ENCODE data around the gene FETUB. TPM values are rescaled to one million over a fixed set of nuclear protein-coding genes. Genes with fewer than 3 reads are reported as not detected.
A peak's percentile ranks its signal among the peaks of the same experiment; 100 is the strongest.

Gene FETUB
- total RNA-seq, 1 donor from 2014 or later, result not detected

DNA sequence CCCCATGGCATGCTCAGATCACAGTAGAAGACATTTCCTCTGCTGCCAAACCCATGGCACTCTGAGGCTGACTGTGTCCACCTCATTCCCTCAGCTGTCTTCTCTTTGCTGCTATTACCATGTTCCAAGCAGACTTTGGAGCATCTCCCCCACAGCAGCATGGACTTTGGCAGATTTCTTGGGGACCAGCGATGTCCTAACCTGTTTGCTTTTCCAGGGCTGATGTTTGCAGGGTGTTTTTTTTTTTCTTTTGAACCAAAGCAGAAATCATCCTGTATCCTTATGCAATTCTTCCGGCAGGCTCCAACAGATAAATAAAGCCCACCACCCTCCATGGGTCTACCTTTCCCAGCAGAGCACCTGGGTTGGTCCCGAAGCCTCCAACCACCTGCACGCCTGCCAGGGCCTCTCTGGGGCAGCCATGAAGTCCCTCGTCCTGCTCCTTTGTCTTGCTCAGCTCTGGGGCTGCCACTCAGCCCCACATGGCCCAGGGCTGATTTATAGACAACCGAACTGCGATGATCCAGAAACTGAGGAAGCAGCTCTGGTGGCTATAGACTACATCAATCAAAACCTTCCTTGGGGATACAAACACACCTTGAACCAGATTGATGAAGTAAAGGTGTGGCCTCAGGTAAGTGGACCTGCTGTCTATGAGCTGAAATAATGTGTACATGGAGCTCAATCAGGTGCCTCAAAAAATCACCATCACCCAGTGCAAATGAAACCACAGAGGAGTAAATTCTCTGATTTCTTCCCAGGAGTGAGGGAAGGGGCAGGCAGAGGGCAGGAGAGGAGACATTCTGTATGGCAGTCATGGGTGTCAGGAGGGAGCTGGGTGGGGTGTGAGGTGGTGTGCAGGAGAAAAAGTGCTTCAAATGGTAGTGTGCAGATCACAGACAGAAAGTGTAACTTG, 27.2 kb upstream of the FETUB start, which contains the start of gene AHSG:
TSS of gene AHSG (plus strand) at position 340 of the 916 bp plus-strand sequence. CDS start at position 422, 82 bp downstream.
- DNase-seq (ENCODE audit: low read depth in 2 of 2), result no peak

DNA sequence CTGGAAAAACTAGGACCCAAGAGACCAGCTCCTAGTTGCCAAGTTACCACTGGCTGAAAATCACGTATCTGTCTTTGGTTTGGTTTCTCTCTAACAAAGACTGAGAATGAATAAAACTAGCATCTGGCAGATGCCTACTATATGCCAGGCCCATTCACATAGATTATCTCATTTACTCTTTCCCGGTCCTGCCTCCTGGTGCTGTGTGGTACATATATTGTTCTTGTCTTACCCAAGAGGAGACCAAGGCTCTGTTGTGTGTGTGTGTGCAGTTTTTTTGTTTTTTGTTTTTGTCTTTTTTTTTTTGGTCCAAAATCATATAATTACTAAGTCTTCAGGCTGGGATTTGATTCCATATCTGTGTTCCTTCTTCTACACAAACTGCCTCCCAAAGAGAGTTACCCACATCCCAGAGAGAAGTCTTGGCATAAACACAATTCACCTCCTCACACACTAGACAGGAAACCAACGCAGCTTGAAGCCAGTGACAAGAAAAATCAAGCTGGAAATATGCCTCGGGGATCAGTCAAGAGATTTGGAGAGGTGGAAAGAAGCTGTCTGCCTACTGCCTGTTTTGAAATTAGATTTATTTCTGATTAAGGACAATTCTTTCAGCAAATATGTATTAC, 26.4 kb upstream of the FETUB start:
- peak in 1 of 2 donors; percentile 24 for DNase-seq (ENCODE audit: low read depth in 2 of 2)

DNA sequence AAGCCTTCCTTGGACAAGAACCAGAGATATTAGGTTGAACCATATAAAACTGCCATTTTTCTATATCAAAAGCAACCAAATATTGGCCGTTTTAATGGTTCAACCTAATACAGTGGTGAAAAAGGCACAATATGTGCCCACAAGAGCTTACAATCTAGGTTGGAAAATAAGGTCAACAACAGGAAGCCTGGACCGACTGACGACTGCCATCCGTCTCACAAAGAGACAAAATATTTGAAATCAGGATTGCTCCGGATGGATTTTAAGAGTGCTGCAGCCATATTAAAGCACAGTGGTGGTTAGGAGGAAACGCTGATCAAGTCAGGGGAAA, 26.0 kb upstream of the FETUB start:
- DNase-seq (ENCODE audit: low read depth in 2 of 2), result peak; percentile 7 to 49

DNA sequence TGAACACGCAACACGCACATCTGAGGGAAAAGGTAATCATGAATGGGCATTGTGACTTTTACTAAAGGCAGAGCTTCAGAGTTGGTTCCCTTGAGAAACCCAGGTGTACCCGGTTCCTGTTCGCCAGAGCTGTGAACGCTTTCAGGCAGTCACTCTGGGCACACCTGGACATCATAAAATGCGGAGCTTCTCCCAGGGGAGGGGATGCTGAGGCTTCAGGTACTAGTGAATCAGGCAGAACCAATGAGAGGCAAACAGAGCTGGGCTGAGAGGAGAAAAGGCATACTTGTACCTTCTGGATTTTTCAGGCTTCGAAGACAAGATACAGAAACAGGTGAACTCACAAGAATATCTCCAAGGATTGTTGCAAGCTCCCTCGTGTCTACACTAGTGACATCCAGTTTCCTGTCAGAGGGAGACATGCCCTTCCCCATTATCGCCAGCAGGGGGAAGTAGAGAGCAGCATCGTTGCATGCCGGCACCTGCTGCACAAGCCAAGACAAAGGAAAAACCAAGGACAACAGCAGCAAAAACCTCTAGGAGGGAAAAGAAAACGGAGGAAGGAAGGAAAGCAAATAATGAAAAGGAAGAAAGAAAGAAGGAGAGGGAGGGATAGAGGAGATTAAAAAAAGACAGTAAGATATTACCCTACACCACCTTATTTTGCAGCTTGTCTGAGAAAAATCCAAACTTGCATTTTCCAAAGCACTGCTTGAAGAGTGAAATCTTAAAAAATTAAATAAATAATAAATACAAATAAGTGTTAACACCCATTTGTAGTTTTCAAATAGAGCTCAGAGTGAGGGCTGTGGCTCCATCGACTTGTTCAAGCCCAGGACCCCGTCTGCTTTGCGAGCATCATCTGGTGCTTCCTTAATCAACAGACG, 25.4 kb upstream of the FETUB start:
- peak; percentile 73 for DNase-seq (ENCODE audit: low read depth in 2 of 2)

DNA sequence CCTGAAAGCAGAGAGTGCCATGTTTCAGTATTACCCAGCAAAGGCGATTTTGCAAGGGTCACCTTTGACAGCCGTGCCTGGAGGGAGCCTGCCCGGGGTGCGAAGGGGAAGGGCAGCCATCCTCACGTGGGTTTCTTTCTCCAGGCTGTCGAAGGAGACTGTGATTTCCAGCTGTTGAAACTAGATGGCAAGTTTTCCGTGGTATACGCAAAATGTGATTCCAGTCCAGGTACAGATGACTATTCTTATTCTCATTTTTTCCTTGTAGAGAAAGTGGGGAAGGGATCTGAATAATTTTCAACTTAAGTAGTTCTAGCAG, 23.9 kb upstream of the FETUB start:
- no peak for DNase-seq (ENCODE audit: low read depth in 2 of 2)

DNA sequence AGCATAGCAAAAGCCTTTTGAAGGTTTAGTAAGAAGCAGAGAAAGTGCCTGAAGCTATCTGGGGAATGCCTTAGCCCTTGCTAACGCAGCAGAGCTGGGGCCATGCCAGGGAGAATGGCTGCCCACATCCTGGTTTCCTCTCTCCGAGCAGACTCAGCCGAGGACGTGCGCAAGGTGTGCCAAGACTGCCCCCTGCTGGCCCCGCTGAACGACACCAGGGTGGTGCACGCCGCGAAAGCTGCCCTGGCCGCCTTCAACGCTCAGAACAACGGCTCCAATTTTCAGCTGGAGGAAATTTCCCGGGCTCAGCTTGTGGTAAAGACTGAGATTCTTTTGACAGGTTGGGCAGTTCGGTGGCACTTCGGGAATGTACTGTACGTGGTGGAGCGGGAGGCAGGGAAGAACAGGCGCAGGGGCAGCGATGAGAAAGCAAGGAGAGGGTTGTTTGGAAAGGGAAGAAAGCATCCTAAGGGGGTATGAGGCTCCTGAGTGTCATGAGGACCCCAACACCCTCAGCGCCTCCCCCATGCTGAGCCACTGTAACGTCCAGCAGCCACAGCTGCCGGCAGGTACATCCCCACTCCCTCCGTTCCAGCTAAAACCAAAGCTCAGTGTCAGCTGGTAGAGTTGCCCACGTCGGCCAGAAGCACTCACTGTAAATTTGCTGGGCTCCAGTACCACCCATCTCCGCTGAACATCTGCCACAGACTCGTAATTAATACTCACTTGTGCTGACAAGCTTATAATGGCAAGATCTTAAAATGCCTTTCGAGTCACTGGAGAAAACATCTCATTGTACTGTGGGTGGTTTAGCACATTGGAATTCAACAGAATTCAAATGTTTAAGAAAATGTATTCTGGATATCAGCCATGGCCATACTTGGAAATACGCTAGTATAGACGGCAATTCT, 22.9 kb upstream of the FETUB start:
- DNase-seq (ENCODE audit: low read depth in 2 of 2), result peak; percentile 82 to 84

DNA sequence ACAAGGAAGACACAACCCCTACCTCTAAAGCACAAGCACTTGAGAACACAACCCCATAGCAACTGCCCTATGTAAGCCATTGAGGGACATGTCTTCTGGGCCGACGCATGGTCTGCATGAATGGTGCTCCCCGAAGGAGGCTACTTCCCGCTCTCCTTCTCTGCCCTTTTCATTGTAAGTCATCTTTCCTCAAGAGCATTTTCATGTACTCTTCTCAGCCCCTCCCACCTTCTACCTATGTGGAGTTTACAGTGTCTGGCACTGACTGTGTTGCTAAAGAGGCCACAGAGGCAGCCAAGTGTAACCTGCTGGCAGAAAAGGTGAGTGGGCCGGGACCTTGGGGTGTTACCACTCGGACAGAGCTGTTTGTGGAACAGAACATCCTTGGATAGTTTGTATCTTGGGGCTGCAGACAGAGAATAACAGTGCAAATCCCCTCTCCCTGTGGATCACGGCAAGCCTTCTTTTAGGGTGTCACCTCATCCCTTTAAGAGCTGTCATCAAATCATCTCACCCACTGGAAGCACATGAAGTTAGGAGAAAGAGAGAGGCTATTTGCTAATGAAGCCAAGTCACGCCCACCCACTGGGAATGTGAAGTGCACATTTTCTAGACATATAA, 21.8 kb upstream of the FETUB start:
- no peak for DNase-seq (ENCODE audit: low read depth in 2 of 2)

DNA sequence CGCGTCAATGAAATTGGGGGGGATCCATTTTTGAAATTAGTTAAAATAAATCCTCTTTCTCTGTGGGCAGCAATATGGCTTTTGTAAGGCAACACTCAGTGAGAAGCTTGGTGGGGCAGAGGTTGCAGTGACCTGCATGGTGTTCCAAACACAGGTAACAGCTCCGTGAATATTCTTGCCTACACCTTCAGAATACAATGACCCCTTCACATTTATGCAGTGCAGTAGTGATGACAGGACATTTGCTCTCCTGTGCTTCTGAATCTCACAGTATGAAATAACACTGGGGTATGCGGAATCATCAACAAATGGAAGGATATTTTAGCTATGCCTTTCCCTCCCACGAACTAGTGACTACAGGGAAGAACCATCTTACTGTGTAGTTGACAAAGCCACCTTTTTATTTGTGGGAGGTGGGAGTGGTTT, 20.4 kb upstream of the FETUB start:
- DNase-seq (ENCODE audit: low read depth in 2 of 2), result no peak

DNA sequence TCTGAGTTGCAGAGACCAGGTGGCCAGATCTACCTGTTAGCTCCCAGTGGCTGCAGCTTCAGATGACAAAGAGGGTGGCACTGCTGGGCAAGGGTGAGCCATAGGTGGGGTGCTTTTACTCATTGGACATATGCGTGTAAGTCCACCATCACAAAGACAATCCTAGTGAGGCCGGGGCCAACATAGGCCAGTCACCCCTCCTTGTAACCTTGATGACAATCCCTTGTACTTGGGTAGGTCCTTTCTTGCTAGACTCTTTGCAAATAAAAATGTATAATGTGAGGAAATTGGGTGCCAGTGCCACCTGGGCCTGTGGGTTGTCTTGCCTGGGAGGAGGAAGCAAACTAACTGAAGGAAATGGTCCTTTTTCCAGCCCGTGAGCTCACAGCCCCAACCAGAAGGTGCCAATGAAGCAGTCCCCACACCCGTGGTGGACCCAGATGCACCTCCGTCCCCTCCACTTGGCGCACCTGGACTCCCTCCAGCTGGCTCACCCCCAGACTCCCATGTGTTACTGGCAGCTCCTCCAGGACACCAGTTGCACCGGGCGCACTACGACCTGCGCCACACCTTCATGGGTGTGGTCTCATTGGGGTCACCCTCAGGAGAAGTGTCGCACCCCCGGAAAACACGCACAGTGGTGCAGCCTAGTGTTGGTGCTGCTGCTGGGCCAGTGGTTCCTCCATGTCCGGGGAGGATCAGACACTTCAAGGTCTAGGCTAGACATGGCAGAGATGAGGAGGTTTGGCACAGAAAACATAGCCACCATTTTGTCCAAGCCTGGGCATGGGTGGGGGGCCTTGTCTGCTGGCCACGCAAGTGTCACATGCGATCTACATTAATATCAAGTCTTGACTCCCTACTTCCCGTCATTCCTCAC, 19.7 kb upstream of the FETUB start:
- DNase-seq (ENCODE audit: low read depth in 2 of 2), result no peak

DNA sequence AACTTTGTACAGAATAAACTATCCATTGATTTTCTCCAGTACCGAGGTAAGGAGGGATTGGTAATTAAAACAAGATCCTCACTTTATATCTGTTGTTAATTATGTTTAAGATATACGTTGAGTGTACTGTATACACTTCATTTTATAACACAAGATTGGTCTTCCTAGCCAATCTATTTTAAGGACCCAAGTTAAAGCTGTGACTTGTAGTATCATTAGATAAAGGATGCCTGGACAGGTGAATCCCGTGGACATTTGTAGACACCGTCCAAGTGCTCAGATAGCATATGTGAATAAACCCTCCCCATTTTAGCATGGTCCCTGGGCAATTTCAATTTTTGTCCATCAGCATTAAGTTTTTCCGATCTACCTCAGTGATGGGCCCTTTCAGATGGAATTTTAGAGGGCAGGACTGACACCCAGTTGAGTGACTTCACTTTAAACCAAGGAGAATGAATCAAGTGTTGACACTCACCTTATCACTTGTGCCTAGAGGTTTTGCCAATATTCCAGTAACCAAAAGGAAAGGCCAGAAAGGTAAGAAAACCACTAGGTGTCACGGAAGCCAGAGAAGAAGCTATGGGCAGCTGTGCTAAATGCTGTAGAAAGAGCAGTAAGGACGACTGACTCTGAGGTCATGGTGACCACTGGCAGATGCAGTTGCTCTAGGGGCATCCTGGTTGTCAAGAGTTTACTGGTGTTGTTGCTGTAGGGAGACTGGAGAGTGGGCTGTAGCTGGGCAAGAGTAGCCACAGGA, 18.1 kb upstream of the FETUB start:
- DNase-seq (ENCODE audit: low read depth in 2 of 2), result no peak

DNA sequence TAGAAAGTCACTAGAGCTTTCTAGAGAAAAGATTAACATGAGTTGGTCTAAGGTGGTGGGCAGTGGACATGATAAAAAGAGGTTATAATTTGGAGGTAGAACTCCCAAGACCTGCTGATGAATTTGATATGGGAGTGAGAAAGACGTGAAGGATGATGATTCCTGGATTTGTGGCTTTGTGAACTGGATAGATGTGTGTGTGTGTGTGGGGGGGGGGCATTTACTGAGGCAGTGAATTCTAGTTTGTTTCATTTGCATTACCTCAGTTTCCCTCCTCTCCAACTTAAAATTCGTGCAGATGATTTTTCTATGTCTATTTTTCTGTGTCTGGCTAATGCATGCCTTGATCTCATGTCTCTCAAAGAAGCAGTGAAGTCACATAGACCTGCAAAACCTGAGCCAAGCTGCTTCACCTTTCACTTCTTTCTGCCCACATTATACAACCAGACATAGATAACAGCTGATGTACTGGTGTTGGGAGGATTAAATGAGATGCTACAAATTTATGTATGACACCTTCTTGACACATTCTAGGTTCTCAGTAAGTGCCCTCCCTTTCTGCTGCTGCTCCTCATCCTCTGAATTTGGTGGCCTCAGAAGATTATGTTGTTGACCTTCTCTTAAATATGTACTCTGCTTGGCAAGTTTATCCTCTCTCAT, 17.4 kb upstream of the FETUB start:
- DNase-seq (ENCODE audit: low read depth in 2 of 2), result no peak

DNA sequence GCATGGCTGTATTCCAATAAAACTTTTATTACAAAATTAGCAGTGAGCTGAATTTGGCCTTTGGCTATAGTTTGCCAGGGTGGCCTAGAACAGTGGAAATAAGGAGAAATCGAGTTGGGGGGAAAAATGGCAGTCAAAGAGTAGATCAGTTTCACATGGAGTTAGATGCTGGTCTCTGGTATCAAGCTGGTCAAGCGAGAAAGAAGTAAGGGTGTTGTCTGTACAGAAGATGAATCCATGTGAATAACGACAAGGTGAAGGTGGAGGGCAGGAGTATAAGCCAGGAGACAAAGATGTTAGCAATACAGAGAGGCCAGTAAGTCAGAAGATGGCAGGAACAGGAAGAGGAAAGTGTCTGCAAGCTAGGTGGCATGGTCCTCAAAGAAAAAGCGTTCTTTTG, 15.6 kb upstream of the FETUB start:
- DNase-seq (ENCODE audit: low read depth in 2 of 2), result no peak

DNA sequence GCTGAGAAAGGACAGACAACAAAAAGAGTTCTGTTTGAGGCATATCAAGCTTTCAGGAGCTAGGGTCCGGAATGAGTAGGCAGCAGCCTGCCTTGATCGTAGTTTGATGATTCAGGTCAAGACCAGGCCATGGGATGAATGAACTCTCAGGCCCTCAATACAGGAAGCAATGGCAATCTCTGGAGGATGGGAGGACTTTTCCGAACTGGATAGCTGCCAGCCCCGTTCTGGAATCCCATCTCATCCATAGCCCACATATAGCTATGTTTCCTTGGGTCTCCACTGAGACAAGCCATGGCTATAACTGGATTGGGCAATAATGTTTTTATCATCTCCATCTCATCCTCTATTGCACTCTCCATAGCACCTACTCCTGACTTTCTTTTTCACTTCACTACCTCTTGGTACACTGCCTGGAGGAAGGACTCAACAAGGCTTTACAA, 14.6 kb upstream of the FETUB start:
- DNase-seq (ENCODE audit: low read depth in 2 of 2), result no peak

DNA sequence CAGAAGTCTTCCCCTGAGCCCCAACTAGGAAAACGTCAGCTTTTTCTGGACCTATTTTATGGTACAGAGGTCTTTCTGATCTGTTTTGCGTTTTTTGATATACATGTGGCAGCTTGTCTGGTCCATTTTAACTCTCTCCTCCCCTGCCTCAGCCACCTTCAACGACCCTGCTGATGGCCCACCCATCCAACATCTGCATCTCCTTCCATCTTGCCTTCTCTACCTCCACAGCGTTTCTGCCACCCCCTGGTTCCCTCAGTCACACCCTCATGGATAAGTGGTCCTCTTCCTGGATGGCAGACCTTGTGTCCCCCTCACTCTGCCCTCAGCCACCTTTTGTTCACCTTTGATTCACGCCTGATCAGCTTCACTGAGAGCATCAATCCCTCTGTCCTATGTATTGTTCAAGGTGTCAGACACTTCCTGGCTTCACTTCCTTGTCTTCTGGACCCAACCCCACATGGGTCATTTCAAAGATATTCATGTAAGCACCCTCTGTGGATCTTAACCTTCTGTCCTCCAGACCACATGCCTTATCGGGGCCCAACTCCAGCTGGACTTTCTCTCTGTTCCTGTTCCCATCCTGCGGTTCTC, 13.8 kb upstream of the FETUB start:
- no peak for DNase-seq (ENCODE audit: low read depth in 2 of 2)

DNA sequence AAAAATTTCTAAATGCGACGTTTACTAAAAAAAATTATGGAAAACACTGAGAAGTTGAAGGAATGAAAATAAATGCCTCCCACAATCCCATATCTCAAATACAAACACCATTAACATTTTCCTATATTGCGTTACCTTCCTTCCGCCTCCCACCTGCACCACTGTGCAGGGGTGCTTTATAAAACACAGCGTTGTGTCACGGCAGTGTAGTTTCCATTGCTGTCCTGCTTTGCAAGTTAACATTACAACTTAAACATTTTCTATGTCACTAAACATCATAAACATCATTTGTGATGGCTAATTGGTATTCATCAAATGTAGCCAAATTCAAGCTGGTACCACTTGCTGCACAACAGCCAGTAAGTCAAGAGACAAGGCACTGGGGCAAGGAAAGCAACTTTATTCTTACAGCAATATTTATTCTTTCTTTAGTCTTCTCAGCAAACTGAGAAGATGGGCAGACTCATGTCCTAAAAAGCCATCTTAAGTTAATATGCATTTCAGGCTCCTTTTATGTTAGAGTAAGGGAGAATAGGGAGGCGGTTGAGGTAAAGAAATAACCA, 12.3 kb upstream of the FETUB start:
- DNase-seq (ENCODE audit: low read depth in 2 of 2), result no peak

DNA sequence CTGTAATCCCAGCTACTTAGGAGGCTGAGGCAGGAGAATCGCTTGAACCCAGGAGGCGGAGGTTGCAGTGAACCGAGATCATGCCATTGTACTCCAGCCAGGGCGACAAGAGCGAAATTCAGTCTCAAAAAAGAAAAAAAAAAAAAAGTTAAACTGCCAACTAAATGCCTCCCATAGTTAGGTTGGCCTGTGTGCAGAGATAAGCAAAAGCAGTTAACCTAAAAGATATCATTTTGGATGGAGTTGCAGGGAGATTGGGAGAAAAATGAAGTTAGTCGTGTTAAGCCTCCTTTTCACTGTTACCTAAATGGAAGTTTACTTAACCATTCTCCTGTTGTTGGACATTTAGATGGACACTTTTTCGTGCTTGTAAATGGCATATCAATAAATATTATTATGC, 11.4 kb upstream of the FETUB start:
- no peak for DNase-seq (ENCODE audit: low read depth in 2 of 2)

DNA sequence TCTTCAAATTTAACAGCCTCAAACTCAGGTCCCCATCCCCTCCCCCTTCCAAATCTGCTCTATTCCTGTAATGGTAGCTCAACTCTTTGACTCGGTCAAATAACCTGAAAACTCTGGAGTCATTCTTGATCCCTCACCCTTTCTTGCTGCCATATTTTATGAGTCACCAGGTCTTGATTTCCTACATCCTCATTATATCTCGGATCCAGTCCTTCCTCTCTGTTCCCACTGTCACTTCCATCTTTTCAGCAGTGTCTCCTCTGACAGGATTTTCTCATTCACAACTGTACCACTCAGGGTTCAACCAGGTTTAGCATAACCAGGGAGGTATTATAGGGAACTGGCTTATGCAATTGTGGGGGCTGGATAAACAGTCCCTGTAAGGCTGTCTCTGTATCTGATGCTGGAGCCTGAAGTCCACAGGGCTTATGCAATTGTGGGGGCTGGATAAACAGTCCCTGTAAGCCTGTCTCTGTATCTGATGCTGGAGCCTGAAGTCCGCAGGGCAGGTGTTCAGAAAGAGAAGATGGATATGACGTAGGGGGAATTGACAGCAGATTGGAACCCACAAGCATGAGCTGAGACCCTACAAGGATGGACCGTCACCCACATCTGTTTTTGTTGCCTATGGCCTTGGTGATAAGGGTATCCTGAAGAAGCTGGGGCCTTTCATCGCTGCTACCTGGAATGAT, 9.1 kb upstream of the FETUB start:
- no peak for DNase-seq (ENCODE audit: low read depth in 2 of 2)

Data from lung microvascular endothelial cell (primary cell).